Cardiac muscle cell (in vitro differentiated cells and primary cell): Measurements from ENCODE around the gene RNF150. TPM values are rescaled to one million over a fixed set of nuclear protein-coding genes. Genes with fewer than 3 reads are reported as not detected.

Source experiments
- DNase-seq, 2 donors: peaks; one replicate each; pipeline versions ENCODE4 v3.0.0 to v3.0.0-alpha.2; 2010 to 2017; ENCODE audit warnings: low read depth in 1 of 2, low spot score in 1 of 2
- H3K27ac ChIP-seq: fragments of 200-600 bp; sonication (generic); 2 replicates; pipeline ENCODE4 v1.5.1; 2016
- H3K27me3 ChIP-seq: fragments of 200-600 bp; sonication (generic); 2 replicates; pipeline ENCODE4 v1.6.0; 2016; ENCODE audit warnings: control low read depth
- H3K36me3 ChIP-seq: fragments of 200-600 bp; sonication (generic); 2 replicates; pipeline ENCODE4 v1.5.1; 2016; ENCODE audit warnings: control low read depth
- H3K4me1 ChIP-seq: fragments of 200-600 bp; sonication (generic); 2 replicates; pipeline ENCODE4 v1.8.1; 2017; ENCODE audit warnings: low read depth, mild to moderate bottlenecking, mixed run types
- H3K4me3 ChIP-seq: fragments of 200-600 bp; sonication (generic); 2 replicates; pipeline ENCODE4 v1.5.1; 2016; ENCODE audit warnings: mild to moderate bottlenecking
- H3K9me3 ChIP-seq: fragments of 200-600 bp; sonication (generic); 2 replicates; pipeline ENCODE4 v1.5.1; 2017; ENCODE audit warnings: low read depth, mild to moderate bottlenecking, control low read depth
- CTCF ChIP-seq: IDR thresholded peaks from 2 replicates; pipeline ENCODE4 v1.5.1; 2012; ENCODE audit warnings: low read depth, mild to moderate bottlenecking, low read length
- polyA plus RNA-seq: library from polyadenylated mRNA; unstranded; fragments of >200 nt; fragmentation: Nextera tagmentation; extraction: Ambion mirVana; gene quantifications from 2 replicates; pipeline ENCODE4 v1.2.1, GENCODE V29; 2016
- total RNA-seq: library from RNA; depleted of rRNA; stranded (reverse); fragments of >200 nt; gene quantifications from 2 replicates; pipeline ENCODE4 v1.2.3, GENCODE V29; 2016

The RNF150 gene
- total and polyA plus RNA-seq, 2 experiments from 2014 or later: 20.1 to 57.4 TPM

DNA sequence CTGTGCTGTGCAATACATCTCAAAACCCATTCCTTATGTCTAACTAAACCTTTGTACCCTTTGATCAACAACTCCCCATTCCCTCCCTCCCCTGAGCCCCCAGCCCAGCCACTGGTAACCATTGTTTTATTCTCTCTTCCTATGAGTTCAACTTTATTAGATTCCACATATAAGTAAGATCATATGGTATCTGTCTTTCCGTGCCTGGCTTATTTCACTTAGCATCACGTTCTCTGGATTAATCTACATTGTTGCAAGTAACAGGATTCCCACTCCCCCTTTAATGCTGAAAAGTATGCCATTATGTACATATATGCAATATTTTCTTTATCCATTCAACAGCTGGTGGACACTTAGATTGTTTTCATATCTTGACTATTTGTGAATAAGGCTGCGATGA, 119.4 kb downstream of the RNF150 start:
- TF ChIP-seq CTCF: no peak
- H3K27ac ChIP-seq: no peak overlapping the region
- no peak overlapping the region for H3K4me3 ChIP-seq
- no peaks in the 10 kb centered on the region for H3K9me3 ChIP-seq
- H3K4me1 ChIP-seq: peaks cover 10% of the 10 kb centered on the region
- no peak for DNase-seq
- no peaks in the 10 kb centered on the region for H3K36me3 ChIP-seq
- no peaks in the 10 kb centered on the region for H3K27me3 ChIP-seq

DNA sequence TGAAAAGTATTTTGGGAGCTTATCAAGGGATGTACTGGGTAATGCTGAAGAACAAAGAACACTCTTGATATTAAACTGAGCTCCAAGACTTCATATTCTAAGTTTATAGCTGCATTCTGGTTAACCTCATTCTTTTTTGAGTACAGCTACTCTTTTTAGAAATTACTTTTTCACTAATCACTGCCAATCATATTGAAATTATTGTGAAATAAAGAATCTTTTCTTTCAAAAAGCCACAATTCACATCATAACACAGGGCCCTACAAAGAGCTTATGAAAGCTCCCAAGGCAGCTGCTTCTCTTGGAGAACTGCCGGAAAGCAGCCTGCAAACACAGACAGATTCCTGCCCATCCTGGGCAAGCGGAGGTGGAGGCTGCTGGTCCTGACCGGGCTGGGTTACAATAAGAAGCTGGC, 121.4 kb downstream of the RNF150 start:
- Histone ChIP-seq H3K27ac (no peak overlapping the region), H3K9me3 (no peaks in the 10 kb centered on the region), H3K36me3 (no peaks in the 10 kb centered on the region), H3K27me3 (no peaks in the 10 kb centered on the region), H3K4me1 (peaks cover under 1% of the 10 kb centered on the region), H3K4me3 (no peak overlapping the region)
- no peak for TF ChIP-seq CTCF
- no peak for DNase-seq

DNA sequence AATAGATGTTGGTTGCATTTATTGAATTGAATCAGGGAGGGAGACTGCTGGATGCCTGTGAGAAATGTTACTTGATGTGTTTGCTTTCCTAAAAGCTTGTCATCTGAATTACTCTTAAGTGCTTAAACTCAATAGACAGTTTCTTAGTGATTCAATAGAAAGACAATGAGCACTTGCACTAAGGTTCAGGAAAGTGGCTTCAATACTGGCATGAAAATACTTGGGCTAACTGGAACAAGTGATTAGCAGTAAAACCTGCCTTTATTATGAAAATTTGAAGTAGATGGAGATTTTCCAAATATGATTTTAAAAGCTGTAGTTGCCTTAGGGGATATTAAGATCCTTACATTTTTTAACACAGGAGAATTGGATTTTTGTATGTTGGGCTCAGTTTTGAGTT, 123.3 kb downstream of the RNF150 start:
- TF ChIP-seq CTCF: no peak
- no peaks in the 10 kb centered on the region for H3K36me3 ChIP-seq

DNA sequence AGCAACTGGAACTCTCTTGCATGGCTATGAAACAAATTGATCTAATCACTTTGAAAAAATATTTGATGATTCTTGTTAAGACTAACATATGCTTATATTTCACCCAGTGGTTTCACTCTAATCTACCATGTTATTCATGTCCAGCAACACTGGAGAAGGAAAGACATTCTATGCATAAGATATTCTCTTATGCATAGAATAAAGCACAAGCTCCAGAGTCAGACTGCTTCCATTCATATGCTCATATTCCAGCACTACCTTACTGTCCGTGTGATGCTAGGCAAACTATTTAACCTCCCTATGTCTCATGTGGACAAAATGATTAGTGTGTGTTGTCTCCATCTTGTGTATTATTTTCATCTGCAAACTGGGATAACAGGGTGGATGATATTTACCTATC, 124.1 kb downstream of the RNF150 start:
- TF ChIP-seq CTCF: no peak
- H3K27ac ChIP-seq: no peak overlapping the region
- no peak overlapping the region for H3K4me3 ChIP-seq
- no peaks in the 10 kb centered on the region for H3K36me3 ChIP-seq
- no peaks in the 10 kb centered on the region for H3K9me3 ChIP-seq
- peaks cover 8% of the 10 kb centered on the region for H3K4me1 ChIP-seq
- no peaks in the 10 kb centered on the region for H3K27me3 ChIP-seq
- no peak for DNase-seq

More for the DNA sequence above, 123.3 kb downstream of the RNF150 start:
- DNase-seq: no peak
- Histone ChIP-seq H3K4me1 (peaks cover 8% of the 10 kb centered on the region), H3K9me3 (no peaks in the 10 kb centered on the region), H3K27me3 (no peaks in the 10 kb centered on the region), H3K27ac (no peak overlapping the region), H3K4me3 (no peak overlapping the region)

- no peak for DNase-seq
- TF ChIP-seq CTCF: no peak
- Histone ChIP-seq H3K4me1 (peaks cover 26% of the 10 kb centered on the region), H3K9me3 (no peaks in the 10 kb centered on the region), H3K27ac (no peak overlapping the region), H3K4me3 (no peak overlapping the region), H3K36me3 (no peaks in the 10 kb centered on the region), H3K27me3 (no peaks in the 10 kb centered on the region)
Measured at GRCh38 chr4:141006242-141006802, 126.9 kb downstream of the RNF150 start.

DNA sequence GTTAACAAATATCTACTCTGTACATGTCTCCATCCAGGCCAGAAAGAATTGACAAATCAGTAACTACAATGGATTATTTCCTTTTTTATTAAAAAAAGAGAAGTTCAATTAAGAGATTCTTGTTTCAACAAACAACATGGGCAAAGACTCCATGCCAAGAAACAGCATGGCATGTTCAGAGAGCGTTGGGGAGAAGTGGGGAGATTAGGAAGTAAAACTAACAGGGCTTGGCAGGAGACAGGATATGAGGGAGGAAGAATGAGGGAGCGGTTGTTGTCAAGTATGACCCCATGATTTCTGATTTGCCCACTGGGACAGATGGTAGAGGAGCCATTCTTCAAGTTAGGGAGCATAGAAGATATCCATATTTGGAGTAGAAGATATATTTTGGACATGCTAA, 128.4 kb downstream of the RNF150 start:
- H3K9me3 ChIP-seq: no peaks in the 10 kb centered on the region
- H3K4me1 ChIP-seq: peaks cover 26% of the 10 kb centered on the region
- H3K36me3 ChIP-seq: no peaks in the 10 kb centered on the region

More for the DNA sequence above, 128.4 kb downstream of the RNF150 start:
- no peak for DNase-seq
- H3K27ac ChIP-seq: no peak overlapping the region
- H3K27me3 ChIP-seq: no peaks in the 10 kb centered on the region
- no peak for TF ChIP-seq CTCF
- H3K4me3 ChIP-seq: no peak overlapping the region
